ENCODE measurements around the gene COX6A2.

DNA sequence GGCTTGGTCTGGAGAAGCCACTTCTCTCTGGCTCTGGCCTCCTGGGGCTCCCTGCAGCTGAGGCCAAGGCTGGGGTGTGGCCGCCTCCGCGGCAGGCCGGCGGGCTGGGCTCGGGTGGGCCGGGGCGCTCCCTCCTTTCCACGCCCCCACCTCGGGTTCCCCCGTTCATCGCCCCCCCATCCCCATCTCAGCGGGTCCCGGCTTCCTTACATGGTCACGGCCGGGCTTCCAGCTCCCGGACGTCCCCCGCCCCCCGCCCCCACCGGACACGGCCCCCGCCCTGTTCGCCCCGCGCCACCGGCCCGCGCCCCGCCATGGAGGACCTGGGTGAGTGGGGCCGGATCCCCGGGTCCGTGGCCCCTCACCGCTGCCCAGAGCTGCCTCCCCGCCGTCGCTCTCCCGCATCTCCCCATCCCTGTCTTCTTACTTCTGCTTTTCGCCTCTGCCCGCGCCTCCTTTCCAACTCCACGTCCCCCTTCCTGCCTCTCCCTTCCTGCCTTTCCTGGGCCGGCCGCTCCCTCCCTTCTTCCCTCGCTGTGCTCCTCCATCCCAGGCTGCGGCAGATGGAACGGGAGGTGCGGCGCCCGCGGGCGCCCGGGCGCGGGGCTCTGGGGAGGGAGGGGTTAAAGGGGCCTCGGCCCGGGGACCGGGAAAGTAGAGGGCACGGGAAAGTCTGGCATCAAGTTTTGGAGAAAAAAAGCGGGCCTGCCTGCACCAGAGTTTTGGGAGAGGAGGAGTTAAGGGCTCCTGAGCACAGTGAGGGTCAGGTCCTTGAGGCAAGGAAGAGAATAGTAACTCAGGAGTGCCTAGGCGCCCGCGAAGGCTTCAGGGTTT, 43.9 kb upstream of the COX6A2 start, which contains the start of gene TGFB1I1:
- TF ChIP-seq POLR2A (IDR thresholded peaks at IDR 0.05): no peak
- TF ChIP-seq, protein P1, sequence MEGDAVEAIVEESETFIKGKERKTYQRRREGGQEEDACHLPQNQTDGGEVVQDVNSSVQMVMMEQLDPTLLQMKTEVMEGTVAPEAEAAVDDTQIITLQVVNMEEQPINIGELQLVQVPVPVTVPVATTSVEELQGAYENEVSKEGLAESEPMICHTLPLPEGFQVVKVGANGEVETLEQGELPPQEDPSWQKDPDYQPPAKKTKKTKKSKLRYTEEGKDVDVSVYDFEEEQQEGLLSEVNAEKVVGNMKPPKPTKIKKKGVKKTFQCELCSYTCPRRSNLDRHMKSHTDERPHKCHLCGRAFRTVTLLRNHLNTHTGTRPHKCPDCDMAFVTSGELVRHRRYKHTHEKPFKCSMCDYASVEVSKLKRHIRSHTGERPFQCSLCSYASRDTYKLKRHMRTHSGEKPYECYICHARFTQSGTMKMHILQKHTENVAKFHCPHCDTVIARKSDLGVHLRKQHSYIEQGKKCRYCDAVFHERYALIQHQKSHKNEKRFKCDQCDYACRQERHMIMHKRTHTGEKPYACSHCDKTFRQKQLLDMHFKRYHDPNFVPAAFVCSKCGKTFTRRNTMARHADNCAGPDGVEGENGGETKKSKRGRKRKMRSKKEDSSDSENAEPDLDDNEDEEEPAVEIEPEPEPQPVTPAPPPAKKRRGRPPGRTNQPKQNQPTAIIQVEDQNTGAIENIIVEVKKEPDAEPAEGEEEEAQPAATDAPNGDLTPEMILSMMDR (IDR thresholded peaks at IDR 0.05): no peak

Measured in breast epithelium (tissue), 3 donors.